Smooth muscle cell (in vitro differentiated cells): ENCODE data around the gene HECW1. TPM values are rescaled to one million over a fixed set of nuclear protein-coding genes. Genes with fewer than 3 reads are reported as not detected.

Experiments used
- DNase-seq: peaks from one replicate; lab custom pipeline; 2025; ENCODE audit not compliant: unreplicated experiment; lab: John Stamatoyannopoulos, UW
- H2AFZ ChIP-seq: fragments of 200-600 bp; sonication (generic); 2 replicates; pipeline ENCODE4 v1.6.0; 2016; ENCODE audit warnings: antibody characterized with exemption, low read depth, mild to moderate bottlenecking
- H3F3A ChIP-seq: fragments of 200-600 bp; sonication (generic); 2 replicates; pipeline ENCODE4 v1.6.0; 2017; ENCODE audit warnings: antibody characterized with exemption, low read depth
- H3K27ac ChIP-seq: fragments of 200-600 bp; sonication (generic); 2 replicates; pipeline ENCODE4 v1.5.1; 2016; ENCODE audit warnings: low read depth, mild to moderate bottlenecking
- H3K27me3 ChIP-seq: fragments of 200-600 bp; sonication (generic); 2 replicates; pipeline ENCODE4 v1.6.1; 2016; ENCODE audit warnings: low read depth, mild to moderate bottlenecking
- H3K36me3 ChIP-seq: fragments of 200-600 bp; sonication (generic); 2 replicates; pipeline ENCODE4 v1.5.1; 2016; ENCODE audit warnings: low read depth
- H3K4me1 ChIP-seq: fragments of 200-600 bp; sonication (generic); 2 replicates; pipeline ENCODE4 v1.5.1; 2016; ENCODE audit warnings: low read depth
- H3K4me2 ChIP-seq: fragments of 200-600 bp; sonication (generic); 2 replicates; pipeline ENCODE4 v1.6.0; 2016; ENCODE audit warnings: mild to moderate bottlenecking
- H3K4me3 ChIP-seq: fragments of 200-600 bp; sonication (generic); 2 replicates; pipeline ENCODE4 v1.5.1; 2016; ENCODE audit warnings: mild to moderate bottlenecking
- H3K79me2 ChIP-seq: fragments of 200-600 bp; sonication (generic); 2 replicates; pipeline ENCODE4 v1.6.0; 2016; ENCODE audit warnings: low read depth, mild to moderate bottlenecking
- H3K9ac ChIP-seq: fragments of 200-600 bp; sonication (generic); 2 replicates; pipeline ENCODE4 v1.6.0; 2016; ENCODE audit warnings: low read depth
- H3K9me3 ChIP-seq: fragments of 200-600 bp; sonication (generic); replicated peaks from 2 replicates; pipeline ENCODE4 v1.5.1; 2016; ENCODE audit warnings: low read depth
- H4K20me1 ChIP-seq: fragments of 200-600 bp; sonication (generic); 2 replicates; pipeline ENCODE4 v1.6.0; 2016; ENCODE audit warnings: low read depth
- WGBS: methylation state at CpG from one replicate; pipeline ENCODE4 v1.1.7; 2016; ENCODE audit warnings: low lambda C conversion rate; 5-methylcytosine and 5-hydroxymethylcytosine counted together
- polyA plus RNA-seq: library from polyadenylated mRNA; unstranded; fragments of >200 nt; fragmentation: Nextera tagmentation; extraction: Ambion mirVana; gene quantifications from 2 replicates; pipeline ENCODE4 v1.2.1, GENCODE V29; 2016
- total RNA-seq: library from RNA; depleted of rRNA; stranded (reverse); fragments of >200 nt; gene quantifications from 2 replicates; pipeline ENCODE4 v1.2.3, GENCODE V29; 2014
- TF ChIP-seq, protein P1 (sequence below): fragments of 200-600 bp; sonication (generic); IDR thresholded peaks from 2 replicates; pipeline ENCODE4 v1.5.1; 2017; ENCODE audit warnings: borderline replicate concordance, mild to moderate bottlenecking, antibody characterized with exemption; ENCODE audit not compliant: insufficient read depth, poor library complexity, severe bottlenecking

The HECW1 gene
- total and polyA plus RNA-seq, 2 experiments from 2014 or later: 0.09 to 0.49 TPM

GRCh38 chr7:43550427-43550826 is 438.0 kb downstream of the HECW1 start:
- WGBS: 91% methylated on average over 16 of the region's 16 CpGs
- Histone ChIP-seq H4K20me1 (no peaks in the 10 kb centered on the region), H3K9me3 (no peaks in the 10 kb centered on the region), H3K4me3 (no peak overlapping the region), H3K4me1 (no peaks in the 10 kb centered on the region), H2AFZ (no peak overlapping the region), H3K79me2 (no peaks in the 10 kb centered on the region), H3K36me3 (no peaks in the 10 kb centered on the region), H3K27ac (no peak overlapping the region), H3K9ac (no peak overlapping the region), H3K4me2 (no peak overlapping the region), H3K27me3 (no peaks in the 10 kb centered on the region), H3F3A (no peaks in the 10 kb centered on the region)
- no peak for DNase-seq
- TF ChIP-seq, protein P1, sequence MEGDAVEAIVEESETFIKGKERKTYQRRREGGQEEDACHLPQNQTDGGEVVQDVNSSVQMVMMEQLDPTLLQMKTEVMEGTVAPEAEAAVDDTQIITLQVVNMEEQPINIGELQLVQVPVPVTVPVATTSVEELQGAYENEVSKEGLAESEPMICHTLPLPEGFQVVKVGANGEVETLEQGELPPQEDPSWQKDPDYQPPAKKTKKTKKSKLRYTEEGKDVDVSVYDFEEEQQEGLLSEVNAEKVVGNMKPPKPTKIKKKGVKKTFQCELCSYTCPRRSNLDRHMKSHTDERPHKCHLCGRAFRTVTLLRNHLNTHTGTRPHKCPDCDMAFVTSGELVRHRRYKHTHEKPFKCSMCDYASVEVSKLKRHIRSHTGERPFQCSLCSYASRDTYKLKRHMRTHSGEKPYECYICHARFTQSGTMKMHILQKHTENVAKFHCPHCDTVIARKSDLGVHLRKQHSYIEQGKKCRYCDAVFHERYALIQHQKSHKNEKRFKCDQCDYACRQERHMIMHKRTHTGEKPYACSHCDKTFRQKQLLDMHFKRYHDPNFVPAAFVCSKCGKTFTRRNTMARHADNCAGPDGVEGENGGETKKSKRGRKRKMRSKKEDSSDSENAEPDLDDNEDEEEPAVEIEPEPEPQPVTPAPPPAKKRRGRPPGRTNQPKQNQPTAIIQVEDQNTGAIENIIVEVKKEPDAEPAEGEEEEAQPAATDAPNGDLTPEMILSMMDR: no peak

- Histone ChIP-seq H3K27ac (no peak overlapping the region), H4K20me1 (no peaks in the 10 kb centered on the region), H3K4me3 (no peak overlapping the region), H2AFZ (no peak overlapping the region), H3K79me2 (no peaks in the 10 kb centered on the region), H3K9ac (no peak overlapping the region), H3F3A (no peaks in the 10 kb centered on the region), H3K36me3 (no peaks in the 10 kb centered on the region), H3K9me3 (no peaks in the 10 kb centered on the region), H3K27me3 (no peaks in the 10 kb centered on the region), H3K4me2 (no peak overlapping the region), H3K4me1 (no peaks in the 10 kb centered on the region)
- TF ChIP-seq, protein P1: no peak
- no peak for DNase-seq
- 92% methylated on average over 8 of the region's 8 CpGs for WGBS
These were observed 439.7 kb downstream of the HECW1 start for GRCh38 chr7:43552122-43552521.

DNA sequence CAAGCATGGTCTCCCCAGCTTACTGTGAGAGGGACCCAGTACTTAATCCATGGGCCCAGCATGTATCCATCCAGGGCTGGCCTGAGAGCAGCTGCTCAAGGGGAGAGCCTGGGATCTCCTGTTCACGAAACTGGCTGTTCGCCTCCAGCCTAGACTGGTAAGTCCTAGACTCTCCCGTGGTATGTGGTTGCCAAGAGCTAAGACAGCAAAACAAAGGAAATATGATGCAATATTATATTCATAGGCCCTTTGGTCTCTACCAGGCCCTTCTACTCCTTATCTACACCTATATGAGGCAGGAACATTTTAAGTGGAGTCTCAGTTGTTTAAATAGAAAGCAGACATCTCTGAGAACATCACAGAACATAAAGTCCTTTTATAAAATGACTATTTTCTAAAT is 441.6 kb downstream of the HECW1 start:
- H3K79me2 ChIP-seq: no peaks in the 10 kb centered on the region
- no peak for DNase-seq
- H3K9ac ChIP-seq: no peak overlapping the region
- H4K20me1 ChIP-seq: no peaks in the 10 kb centered on the region
- H3K4me2 ChIP-seq: no peak overlapping the region
- no peaks in the 10 kb centered on the region for H3K36me3 ChIP-seq
- H3K27ac ChIP-seq: no peak overlapping the region
- H3K9me3 ChIP-seq: no peaks in the 10 kb centered on the region
- TF ChIP-seq, protein P1: no peak
- WGBS: 91% methylated on average over 3 of the region's 3 CpGs
- H3K4me1 ChIP-seq: no peaks in the 10 kb centered on the region
- H3F3A ChIP-seq: no peaks in the 10 kb centered on the region
- H3K27me3 ChIP-seq: no peaks in the 10 kb centered on the region
- H2AFZ ChIP-seq: no peak overlapping the region
- no peak overlapping the region for H3K4me3 ChIP-seq

DNA sequence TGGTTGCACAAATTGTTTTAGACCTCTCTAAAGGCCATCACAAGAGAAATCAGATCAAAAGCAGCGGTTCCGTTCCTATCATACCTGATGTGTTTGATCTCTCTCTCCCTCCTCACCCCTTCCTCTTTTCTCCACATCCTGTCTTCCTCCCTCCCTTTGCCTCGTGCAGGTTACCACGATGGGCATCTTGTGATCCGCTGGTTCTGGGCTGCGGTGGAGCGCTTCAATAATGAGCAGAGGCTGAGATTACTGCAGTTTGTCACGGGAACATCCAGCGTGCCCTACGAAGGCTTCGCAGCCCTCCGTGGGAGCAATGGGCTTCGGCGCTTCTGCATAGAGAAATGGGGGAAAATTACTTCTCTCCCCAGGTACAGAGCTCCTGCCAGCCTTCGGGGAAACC is 442.0 kb downstream of the HECW1 start:
- Histone ChIP-seq H3K36me3 (no peaks in the 10 kb centered on the region), H3K4me3 (no peak overlapping the region), H3K9ac (no peak overlapping the region), H3K79me2 (no peaks in the 10 kb centered on the region), H3K27me3 (no peaks in the 10 kb centered on the region), H3K27ac (no peak overlapping the region), H3F3A (no peaks in the 10 kb centered on the region), H3K4me1 (no peaks in the 10 kb centered on the region), H2AFZ (no peak overlapping the region), H3K9me3 (no peaks in the 10 kb centered on the region), H4K20me1 (no peaks in the 10 kb centered on the region), H3K4me2 (no peak overlapping the region)
- DNase-seq: no peak
- 92% methylated on average over 15 of the region's 15 CpGs for WGBS
- TF ChIP-seq, protein P1: no peak
